ENCODE results near the gene RBBP5.

GRCh38 chr1:205072881-205073280, 48.9 kb downstream of the RBBP5 start:
- TF ChIP-seq, protein P1, sequence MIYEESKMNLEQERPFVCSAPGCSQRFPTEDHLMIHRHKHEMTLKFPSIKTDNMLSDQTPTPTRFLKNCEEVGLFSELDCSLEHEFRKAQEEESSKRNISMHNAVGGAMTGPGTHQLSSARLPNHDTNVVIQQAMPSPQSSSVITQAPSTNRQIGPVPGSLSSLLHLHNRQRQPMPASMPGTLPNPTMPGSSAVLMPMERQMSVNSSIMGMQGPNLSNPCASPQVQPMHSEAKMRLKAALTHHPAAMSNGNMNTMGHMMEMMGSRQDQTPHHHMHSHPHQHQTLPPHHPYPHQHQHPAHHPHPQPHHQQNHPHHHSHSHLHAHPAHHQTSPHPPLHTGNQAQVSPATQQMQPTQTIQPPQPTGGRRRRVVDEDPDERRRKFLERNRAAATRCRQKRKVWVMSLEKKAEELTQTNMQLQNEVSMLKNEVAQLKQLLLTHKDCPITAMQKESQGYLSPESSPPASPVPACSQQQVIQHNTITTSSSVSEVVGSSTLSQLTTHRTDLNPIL (CRISPR knock-in tag; IDR thresholded peaks at IDR 0.05; ENCODE audit: low read depth): no peak
- TF ChIP-seq ZFP30 (CRISPR knock-in tag; IDR thresholded peaks at IDR 0.05) (no peak), PATZ1 (CRISPR knock-in tag; IDR thresholded peaks at IDR 0.05; ENCODE audit: borderline replicate concordance) (no peak), CSDC2 (CRISPR knock-in tag; IDR thresholded peaks at IDR 0.05) (no peak), ZNF565 (CRISPR knock-in tag; conservative IDR thresholded peaks at IDR 0.05; ENCODE audit: low read depth) (no peak), ISL1 (CRISPR knock-in tag; IDR thresholded peaks at IDR 0.05) (no peak), ZC3H10 (CRISPR knock-in tag; IDR thresholded peaks at IDR 0.05) (no peak), ZFP3 (CRISPR knock-in tag; IDR thresholded peaks at IDR 0.05) (no peak)
- TF ChIP-seq, protein P2, sequence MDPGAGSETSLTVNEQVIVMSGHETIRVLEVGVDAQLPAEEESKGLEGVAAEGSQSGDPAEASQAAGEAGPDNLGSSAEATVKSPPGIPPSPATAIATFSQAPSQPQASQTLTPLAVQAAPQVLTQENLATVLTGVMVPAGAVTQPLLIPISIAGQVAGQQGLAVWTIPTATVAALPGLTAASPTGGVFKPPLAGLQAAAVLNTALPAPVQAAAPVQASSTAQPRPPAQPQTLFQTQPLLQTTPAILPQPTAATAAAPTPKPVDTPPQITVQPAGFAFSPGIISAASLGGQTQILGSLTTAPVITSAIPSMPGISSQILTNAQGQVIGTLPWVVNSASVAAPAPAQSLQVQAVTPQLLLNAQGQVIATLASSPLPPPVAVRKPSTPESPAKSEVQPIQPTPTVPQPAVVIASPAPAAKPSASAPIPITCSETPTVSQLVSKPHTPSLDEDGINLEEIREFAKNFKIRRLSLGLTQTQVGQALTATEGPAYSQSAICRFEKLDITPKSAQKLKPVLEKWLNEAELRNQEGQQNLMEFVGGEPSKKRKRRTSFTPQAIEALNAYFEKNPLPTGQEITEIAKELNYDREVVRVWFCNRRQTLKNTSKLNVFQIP (CRISPR knock-in tag; IDR thresholded peaks at IDR 0.05; ENCODE audit: borderline replicate concordance, low read depth): no peak

Measured in SK-N-SH treated with all-trans-retinoic acid at 6 μM for 48 hours (cell line).